GM21576 (cell line): Measurements from ENCODE around the gene MBP.
A peak's percentile ranks its signal among the peaks of the same experiment; 100 is the strongest.
"Not testable (repeated sequence)": the region's sequence is repeated elsewhere in the genome, so short reads cannot be mapped to it uniquely, and the experiment has no call there.

ENCODE experiments used
- ATAC-seq: cut with Tn5 transposase; IDR thresholded peaks from one replicate; pipeline ENCODE4 v1.9.1; 2021; ENCODE audit warnings: mild to moderate bottlenecking, moderate library complexity; ENCODE audit not compliant: unreplicated experiment

Gene MBP

DNA sequence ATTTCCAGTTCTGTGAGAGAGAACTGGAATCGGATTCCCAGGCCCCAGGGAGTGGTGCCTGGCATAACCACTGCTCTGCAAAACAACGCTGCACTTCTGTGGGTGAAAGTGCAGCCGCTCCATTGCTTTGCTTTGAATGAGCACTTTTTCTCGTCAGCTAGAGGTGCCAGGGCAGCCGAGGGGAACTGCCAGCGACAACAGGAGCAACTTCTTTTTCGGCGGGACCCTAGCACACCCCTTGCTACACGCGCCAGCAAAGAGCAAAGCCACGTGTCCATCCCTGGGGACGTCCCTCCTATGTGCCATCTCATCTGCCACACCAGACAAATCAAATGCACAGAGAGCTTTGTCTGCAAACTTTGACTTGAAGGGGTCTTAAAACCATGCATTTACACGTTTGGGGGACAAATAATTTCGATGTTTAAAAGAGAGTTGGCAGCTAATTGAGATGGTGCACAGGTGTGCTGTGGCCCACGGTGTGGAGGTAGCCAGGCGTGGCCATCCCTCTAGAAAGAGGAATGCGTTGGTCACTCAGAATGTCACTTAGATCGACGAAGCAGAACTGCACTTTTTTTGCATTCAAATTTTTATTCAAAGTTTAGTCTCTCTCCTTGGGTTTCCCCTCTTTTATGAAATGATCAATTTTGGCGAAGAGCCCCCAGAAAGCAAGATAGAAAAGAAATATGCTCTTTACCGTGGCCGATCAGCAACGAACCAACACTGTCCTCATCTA lies 151.8 kb downstream of the MBP start:
- peak; percentile 31 for ATAC-seq

GRCh38 chr18:76979906-76980305 lies 152.7 kb downstream of the MBP start:
- no peak for ATAC-seq

GRCh38 chr18:76979111-76979751 lies 153.4 kb downstream of the MBP start:
- ATAC-seq: no peak

GRCh38 chr18:76978616-76979015 lies 154.0 kb downstream of the MBP start:
- ATAC-seq: no peak

- no peak for ATAC-seq
Observed at GRCh38 chr18:76977684-76978232, 154.8 kb downstream of the MBP start.

GRCh38 chr18:76977108-76977621 lies 155.4 kb downstream of the MBP start:
- no peak for ATAC-seq

GRCh38 chr18:76975577-76976110 lies 156.9 kb downstream of the MBP start:
- ATAC-seq: no peak

DNA sequence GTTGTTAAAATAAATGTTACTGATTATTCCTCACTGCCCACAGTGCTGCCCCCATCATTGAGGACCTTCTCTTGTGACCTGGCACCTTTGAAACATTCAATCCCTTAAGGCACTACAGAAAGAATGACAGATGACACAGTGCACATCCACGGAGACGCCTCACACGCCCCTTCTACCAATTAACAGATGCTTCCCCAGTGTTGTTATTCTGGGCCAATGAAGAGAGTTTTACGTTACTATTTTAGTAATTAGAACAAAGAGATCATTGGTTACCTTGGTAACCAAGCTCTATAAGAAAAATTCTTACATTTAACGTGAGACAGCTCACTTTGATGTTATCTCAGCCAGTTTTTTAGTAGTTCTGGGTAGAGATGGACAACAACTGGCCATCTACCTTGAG lies 158.2 kb downstream of the MBP start:
- ATAC-seq: no peak

DNA sequence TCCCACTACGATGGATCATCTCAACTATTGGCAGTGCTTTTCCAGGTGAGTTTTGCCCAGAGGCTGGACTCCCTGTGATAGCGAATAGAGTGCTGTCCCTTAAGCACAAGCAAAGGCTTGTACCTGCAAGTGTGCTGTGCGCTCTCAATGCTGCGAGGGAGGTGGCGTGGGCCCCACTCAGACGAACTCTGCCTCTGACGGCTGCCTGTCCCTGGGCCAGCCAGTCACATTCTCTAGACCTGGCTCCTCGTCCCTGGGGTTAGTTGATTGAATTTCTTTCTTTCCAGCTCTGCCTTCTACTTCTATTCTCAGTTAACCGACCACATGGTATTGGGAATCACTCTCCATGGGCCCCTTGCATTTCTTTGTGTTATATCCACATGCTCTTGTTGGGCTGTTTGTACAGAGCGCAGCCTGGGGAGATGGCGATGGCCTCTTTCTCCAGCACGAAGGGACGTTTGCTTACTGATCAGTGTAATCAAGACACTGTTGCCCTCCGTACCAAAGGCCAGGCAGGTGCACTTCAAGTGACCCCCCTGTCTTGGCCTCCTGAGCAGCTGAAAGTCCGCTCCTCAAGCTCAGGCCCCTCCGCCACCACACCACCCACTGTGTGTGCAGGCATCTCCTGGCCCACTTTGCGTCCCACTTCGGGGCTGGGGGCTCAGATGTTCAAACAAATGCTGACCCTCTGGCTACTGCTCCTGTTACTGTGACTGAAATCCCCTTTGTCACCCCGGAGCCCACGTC lies 158.9 kb downstream of the MBP start:
- ATAC-seq: no peak

GRCh38 chr18:76972846-76973519 lies 159.6 kb downstream of the MBP start:
- no peak for ATAC-seq

- ATAC-seq: no peak
Observed at GRCh38 chr18:76972241-76972640, 160.3 kb downstream of the MBP start.

- ATAC-seq: no peak
Observed at GRCh38 chr18:76970770-76971559, 161.6 kb downstream of the MBP start.

DNA sequence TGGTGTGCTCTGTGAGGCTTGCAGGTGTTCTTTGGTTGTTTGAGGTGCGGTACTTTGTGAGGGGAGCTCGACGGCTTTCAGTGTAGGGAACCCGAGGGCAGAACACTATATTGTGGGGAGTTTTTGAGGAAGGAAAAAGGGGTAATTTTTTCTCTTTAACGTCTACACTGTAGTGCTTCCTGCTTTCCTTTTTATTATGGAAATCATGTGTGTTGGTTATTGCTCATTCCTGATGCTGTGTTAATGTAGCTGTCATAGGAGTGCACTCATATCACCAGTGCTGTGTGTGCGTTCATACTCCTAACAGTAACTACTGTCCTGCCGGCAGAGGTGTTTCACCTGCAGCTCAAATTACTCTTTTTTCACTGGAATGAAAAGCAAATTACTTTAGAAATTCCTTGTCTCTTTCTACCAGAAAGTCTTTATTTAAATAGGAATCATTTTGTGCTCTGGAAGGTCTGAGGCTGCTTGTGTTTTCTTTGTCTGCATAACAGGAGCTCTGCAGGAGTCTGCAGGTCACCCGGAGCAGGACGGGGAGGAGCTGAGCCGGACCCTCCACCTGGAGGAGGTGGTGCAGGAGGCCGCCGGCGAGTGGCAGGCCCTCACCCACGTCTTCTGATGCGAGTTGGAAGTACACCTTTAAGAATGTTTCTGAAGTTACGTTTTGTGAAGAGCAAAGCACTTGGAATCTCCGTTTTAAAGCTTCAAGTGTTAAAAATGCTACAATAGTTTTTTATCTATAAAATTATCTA lies 164.7 kb downstream of the MBP start:
- ATAC-seq: no peak

- ATAC-seq: not testable (repeated sequence)
Observed at GRCh38 chr18:76967299-76967698, 165.3 kb downstream of the MBP start.

DNA sequence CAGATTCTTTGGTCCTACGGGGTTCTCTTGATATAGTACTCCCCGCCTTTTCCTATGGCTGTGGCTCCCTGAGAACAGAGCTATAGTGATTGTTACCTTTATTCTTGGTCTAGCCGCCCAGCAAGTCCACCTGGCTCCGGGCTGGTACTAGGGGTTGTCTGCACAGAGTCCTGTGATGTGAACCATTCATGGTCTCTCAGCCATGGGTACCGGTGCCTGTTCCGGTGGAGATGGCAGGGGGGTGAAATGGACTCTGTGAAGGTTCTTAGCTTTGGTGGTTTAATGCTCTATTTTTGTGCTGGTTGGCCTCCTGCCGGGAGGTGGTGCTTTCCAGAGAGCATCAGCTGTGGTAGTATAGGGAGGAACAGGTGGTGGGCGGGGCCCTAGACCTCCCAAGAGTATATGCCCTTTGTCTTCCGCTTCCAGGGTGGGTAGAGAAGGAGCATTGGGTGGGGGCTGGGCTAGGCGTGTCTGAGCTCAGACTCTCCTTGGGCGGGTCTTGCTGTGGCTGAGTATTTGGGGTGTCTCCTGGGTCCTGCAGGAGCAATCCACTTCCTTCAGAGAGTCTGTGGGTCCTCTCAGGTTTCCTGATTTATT lies 166.9 kb downstream of the MBP start:
- ATAC-seq: peak; percentile 70

- peak; percentile 63 for ATAC-seq
Observed at GRCh38 chr18:76963936-76964335, 168.6 kb downstream of the MBP start.

GRCh38 chr18:76962851-76963250 lies 169.7 kb downstream of the MBP start:
- no peak for ATAC-seq

DNA sequence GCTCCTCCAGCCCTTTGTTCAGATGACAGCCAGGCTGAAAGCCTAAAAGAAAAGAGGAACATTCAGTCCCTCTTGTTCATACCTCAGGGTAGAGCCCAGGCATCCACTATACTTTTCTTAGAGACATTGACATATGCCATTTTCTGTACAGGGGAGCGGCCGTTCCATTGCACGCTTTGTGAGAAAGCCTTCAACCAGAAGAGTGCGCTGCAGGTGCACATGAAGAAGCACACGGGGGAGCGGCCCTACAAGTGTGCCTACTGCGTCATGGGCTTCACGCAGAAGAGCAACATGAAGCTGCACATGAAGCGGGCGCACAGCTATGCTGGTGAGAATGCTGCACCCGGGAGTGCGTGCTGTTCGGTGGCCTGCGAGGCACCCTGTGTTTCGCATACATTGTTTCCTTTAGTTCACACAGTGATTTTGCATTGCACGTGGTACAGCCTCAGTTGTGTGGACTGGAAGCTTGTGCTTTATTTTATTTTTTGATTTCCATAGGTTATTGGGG lies 172.0 kb downstream of the MBP start:
- no peak for ATAC-seq
